GM04504 (cell line): ENCODE measurements around the gene PLEKHA4.
"Not testable (repeated sequence)": the region's sequence is repeated elsewhere in the genome, so short reads cannot be mapped to it uniquely, and the experiment has no call there.

Experiments used
- DNase-seq: peaks from one replicate; pipeline ENCODE4 v3.0.0-alpha.2; 2012; ENCODE audit warnings: low read depth

PLEKHA4 gene, protein sequence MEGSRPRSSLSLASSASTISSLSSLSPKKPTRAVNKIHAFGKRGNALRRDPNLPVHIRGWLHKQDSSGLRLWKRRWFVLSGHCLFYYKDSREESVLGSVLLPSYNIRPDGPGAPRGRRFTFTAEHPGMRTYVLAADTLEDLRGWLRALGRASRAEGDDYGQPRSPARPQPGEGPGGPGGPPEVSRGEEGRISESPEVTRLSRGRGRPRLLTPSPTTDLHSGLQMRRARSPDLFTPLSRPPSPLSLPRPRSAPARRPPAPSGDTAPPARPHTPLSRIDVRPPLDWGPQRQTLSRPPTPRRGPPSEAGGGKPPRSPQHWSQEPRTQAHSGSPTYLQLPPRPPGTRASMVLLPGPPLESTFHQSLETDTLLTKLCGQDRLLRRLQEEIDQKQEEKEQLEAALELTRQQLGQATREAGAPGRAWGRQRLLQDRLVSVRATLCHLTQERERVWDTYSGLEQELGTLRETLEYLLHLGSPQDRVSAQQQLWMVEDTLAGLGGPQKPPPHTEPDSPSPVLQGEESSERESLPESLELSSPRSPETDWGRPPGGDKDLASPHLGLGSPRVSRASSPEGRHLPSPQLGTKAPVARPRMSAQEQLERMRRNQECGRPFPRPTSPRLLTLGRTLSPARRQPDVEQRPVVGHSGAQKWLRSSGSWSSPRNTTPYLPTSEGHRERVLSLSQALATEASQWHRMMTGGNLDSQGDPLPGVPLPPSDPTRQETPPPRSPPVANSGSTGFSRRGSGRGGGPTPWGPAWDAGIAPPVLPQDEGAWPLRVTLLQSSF

DNA sequence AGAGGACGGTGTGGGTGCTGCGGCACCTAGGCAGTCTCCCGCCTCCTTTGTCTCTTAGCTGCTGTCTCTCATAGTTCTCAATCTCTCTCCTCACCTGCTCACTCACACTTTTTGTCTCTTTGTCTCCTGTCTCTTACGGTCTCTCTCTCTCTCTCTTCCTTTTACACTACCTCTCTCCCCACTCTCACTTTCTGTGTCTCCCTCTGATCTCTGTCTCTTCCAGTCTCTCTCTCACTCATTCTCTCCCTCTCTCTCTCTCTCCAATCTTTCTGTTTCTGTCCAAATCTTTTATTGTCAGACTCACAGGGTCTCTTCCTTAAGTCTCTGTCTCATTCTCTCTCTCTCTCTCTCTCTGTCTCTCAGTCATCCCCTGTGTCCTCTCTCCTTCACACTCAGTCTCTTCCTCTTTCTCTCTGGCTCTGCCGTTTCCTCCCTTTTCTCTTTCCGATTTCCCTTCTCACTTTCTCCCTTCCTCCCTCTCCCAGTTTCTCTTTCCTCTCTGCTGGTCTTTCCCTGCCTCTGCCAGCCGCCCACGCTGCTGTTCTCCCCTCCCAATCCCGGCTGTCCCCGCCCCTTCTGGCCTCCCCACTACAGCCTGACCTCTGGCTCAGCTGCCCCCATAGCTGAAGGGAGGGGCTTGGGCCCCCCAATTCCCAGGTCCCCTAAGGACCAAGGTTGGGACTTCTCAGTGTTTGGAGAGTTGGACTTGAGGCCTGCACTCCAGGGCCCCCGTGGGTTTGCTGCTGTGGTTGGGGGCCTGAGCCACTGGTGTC is at the start of gene PLEKHA4:
TSS of gene PLEKHA4 (minus strand) at position 504 of the 773 bp plus-strand sequence. CDS start 997 bp downstream, outside the sequence.
- DNase-seq, result no peak

DNA sequence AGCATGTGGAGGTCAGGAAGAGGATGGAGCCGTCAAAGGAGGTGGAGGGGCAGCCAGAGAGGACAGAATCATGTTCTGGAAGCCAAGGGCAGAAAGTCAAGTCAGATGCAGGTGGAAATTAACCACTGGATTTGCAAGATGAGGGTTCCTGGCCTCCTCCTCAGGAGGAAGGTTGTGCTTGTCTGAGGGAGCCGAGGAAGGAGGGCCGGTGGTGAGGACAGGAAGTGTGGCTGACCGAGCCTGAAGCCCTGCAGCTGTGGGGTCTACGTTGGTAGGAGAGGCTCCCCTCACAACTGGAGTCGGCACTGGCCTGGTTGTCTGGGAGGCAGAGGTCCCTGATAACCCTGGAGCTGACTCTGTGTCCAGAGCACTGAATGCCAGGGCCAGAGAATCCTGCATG is 49.7 kb upstream of the PLEKHA4 start:
- no peak for DNase-seq

DNA sequence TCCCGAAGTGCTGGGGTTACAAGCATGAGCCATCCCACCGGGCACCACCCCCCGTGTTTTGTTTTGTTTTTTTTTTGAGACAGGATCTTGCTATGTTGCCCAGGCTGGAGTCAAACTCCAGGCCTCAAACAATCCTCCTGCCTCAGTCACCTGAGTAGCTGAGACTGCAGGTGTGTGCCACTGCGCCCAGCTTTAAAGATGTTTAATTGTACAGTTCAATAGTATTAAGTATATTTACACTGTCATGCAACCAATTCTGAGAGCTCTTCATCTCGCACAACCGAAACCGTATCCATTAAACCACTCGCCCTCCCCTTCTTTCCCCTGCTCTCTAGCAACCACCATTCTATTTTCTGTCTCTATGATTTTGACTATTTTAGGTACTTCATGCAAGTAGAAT is 47.3 kb upstream of the PLEKHA4 start:
- no peak for DNase-seq

DNA sequence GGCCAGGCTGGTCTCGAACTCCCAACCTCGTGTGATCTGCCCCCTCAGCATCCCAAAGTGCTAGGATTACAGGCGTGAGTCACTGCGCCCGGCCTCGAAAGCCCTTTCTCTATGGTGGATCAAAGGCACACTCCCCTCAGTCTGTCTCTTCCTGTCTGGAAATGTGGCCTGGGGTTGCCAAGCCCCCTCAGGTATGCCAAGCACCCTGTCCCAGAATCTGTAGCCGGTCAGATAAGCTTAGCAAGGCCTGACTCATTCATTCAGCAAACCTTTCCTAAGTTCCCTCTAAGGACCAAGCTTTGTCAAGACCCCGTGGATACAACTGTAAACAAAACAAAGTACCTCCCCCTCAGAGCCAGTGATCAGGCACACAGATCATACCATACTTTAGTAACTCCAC is 45.8 kb upstream of the PLEKHA4 start:
- DNase-seq, result no peak

DNA sequence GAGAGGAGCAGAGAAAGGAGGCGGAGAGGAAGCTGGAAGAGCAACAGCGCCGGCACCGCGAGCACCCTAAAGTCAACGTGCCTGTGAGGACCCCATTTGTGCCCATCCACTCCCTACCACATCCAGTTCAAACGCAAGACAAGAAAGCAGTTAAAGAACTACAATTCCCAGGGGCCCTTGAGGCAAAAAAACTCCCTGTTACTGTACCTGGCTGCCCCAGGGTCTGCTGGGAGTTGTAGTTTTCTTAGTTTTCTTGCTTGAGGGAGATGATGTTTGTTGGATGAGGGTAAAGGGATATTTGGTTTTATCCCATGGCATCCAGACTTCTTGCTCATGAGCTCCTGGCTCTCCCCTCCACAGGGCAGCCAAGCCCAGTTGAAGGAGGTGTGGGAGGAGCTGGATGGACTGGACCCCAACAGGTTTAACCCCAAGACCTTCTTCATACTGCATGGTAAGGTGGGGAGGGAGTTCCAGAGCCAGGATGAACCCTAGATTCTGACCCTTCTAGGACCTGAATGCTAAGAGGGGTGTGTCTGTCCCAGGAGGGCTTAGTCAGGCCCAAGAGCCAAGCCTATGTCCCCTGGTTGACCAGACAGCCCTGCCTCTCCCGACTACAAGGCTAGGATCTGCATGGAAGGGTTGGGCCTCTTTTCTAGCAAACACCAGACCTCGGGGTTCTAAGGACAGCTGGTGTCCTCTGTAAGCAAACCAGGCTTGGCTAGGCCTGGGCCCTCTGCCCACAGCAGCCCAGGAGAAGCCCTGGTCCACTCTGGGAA is 44.9 kb upstream of the PLEKHA4 start:
- DNase-seq, result no peak

DNA sequence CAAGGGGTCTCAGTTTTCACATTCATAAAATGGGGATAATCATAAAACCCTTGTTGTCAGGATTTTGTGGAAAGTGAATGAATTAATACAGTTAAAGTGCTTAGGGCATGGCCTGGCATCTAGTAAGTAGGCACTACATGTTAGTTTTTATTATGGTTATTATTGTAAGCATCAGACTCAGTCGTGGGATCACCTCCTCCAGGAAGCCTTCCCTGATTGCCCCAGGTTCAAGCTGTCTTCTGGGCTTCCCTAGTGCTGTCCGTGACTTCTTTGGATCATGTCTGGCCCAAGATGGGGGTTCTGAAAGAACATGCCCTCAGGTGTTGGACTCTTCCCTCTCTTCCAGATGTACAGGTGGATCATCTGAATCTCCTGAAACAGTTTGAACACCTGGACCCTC is 42.4 kb upstream of the PLEKHA4 start:
- no peak for DNase-seq

DNA sequence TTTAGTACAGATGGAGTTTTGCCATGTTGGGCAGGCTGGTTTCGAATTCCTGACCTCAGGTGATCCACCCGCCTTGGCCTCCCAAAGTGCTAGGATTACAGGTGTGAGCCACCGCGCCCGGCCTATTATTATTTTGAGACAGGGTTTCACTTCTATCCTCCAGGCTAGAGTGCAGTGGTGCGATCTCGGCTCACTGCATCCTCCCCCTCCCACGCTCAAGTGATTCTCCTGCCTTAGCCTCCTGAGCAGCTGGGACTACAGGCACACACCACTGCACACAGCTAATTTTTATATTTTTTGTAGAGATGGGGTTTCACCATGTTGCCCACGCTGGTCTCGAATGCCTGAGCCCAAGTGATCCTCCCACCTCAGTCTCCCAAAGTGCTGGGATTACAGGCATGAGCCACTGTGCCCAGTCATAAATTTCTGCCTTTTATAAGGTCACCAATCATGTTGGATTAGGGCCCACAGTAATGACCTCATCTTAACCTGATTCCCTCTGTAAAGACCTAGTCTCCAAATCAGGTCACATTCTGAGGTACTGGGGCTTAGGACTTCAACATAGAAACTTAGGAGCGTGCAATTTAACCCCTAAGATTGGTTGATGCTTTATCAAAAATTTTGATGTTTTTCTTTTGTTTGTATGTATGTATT is 41.1 kb upstream of the PLEKHA4 start:
- DNase-seq, result not testable (repeated sequence)

DNA sequence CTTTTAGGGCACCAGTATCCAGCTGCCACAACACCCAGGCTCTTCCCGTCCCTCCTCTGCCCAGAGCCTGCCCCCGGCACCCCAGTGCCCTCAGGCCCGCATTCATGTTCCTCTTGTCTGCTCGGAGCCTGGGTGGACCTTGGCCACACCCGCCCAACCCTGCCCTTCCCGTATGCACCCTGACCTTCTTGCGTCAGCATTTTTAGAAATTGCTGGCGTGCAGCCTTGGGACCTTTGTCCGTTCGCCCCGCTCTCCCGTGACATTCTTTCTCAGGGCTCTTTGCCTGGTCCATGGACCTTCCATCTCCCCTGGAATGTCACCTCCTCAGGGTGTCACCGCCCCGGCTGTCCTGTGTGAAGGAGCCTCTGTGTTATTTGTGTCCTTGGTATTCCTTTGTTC is 39.3 kb upstream of the PLEKHA4 start:
- DNase-seq, result no peak

DNA sequence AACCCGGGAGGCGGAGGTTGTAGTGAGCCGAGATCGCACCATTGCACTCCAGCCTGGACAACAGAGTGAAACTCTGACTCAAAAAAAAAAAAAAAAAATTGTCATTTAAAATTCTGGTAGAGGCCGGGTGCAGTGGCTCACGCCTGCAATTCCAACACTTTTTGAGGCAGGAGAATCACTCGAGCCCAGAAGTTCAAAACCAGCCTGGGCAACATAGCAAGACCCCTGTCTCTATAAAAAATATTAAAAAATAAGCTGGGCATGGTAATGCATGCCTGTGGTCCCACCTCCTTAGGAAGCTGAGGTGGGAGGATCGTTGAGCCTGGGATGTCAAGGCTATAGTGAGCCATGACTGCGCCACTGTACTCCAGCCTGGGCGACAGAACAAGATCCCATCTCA is 37.9 kb upstream of the PLEKHA4 start:
- no peak for DNase-seq

DNA sequence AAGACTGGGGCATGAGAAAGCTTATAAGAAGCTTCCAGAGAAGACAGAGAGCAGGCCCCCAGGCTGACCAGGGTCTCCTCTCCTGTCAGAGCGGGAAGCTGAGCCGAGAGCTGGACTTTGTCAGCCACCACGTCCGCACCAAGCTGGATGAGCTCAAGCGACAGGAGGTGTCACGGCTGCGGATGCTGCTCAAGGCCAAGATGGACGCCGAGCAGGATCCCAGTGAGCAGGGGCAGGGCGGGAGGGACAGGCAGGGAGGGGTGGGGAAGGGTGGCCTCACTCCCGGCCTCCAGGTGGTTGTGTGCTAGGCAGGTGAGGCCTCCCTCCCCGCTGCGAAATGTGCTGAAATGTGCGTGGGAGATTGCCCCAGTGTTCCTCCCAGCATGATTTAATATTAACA is 37.2 kb upstream of the PLEKHA4 start:
- no peak for DNase-seq

DNA sequence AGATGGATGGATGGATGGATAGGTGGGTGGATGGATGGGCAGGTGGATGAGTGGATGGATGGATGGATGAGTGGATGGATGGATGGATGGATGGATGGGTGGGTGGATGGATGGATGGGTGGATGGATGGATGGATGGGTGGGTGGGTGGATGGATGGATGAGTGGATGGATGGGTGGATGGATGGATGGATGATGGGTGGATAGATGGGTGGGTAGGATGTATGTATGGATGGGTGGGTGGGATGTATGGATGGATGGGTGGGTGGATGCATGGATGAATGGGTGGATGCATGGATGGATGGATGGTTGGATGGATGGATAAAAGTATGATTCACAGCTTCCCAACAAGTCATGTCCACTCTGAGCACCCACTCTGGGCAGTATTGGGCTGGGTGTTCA is 35.4 kb upstream of the PLEKHA4 start:
- DNase-seq, result not testable (repeated sequence)

DNA sequence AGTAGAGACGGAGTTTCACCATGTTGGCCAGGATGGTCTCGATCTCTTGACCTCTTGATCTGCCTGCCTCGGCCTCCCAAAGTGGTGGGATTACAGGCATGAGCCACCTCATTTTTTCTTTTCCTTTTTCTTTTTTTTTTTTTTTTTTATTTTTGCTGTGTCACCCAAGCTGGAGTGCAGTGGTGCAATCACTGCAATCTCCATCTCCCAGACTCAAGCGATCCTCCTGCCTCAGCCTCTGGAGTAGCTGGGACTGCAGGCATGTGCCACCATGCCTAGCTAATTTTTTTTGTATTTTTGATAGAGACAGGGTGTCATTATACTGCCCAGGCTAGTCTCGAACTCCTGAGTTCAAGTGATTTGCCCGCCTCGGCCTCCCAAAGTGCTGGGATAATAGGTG is 33.9 kb upstream of the PLEKHA4 start:
- DNase-seq, result not testable (repeated sequence)

DNA sequence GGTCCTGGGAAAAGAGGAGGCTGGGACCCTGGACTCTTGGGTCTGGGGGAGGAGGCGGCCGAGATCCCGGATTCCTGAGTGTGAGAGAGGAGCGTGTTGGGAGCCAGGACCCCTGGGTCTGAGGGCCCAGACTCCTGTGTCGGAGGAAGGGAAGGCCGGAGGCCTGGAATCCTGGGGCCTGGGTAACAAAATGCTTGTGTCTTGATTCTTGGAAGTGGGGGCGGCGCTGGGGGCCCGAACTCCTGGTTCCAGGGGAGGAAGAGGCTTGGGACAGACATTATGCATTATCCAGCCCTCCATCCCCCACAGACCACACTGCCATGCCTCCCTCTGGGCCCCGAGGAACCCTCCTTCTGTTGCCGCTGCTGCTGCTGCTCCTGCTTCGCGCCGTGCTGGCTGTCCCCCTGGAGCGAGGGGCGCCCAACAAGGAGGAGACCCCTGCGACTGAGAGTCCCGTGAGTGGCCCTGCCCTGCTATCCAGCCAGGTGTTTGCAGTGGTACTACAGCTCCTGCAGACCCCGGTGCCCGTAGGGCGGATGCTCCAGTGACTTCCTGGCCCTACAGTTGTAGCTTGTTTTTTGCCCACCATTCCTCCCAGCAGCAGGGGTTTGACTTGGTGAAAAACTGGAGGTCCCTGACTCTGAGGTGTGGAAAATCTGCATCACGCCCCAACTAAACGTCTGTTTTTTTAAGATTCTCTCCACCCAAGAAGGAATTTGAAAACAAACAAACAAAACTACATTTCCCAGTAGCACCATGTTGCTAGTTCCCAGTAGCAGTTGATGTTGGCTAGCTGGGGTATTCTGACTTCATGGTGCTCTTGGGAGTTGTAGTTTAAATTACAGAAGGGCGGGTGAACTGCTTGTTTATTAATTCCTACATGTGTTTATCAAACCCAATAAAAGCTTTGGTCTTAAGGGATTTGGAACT is 32.3 kb upstream of the PLEKHA4 start:
- DNase-seq, result no peak

DNA sequence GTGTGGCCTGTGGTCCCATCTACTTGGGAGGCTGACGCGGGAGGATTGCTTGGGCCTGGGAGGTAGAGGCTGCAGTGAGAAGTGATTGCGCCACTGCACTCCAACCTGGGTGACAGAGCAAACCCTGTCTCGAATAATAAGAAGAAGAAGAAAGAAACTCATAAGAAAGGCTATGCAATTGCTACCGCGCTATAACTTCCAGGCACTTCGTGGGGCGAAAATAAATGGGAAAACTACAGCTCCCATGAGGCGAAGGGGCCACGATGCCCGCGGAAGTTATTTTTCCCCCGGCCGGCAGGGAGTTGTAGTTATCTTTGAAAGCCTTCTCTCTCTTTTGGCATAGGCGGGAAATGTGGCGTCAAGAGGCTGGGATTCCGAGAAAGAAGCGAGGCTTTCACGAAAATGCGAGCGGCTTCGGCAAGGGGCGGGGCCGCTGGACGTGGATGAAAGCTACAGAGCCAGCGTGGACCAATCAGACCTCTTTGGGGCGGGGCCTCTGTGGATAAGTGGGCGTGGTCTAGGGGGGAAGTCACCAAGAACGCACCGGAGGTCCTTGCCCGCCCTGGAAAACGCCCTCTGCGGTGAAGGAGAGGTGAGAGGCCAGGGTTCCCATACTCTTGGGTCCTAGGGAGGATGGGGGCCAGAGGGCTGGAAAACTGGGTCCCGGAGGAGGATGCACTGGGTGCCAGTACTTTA is 31.5 kb upstream of the PLEKHA4 start, which contains the start of gene NUCB1:
TSS of gene NUCB1 (plus strand) at position 532 of the 696 bp plus-strand sequence. CDS start 485 bp downstream, outside the sequence.
- DNase-seq, result peak; percentile 98

DNA sequence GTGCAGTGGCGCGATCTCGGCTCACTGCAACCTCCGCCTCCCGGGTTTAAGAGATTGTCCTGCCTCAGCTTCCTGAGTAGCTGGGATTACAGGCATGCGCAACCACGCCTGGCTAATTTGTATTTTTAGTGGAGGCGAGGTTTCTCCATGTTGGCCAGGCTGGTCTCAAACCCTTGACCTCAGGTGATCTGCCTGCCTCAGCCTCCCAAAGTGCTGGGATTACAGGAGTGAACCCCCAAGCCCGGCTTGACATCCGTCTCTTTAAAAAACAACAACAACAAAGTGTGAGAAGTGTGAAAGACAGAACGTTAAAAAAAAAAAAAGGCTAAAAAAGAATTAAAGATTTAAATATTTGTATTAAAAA is 31.0 kb upstream of the PLEKHA4 start:
- DNase-seq, result not testable (repeated sequence)

DNA sequence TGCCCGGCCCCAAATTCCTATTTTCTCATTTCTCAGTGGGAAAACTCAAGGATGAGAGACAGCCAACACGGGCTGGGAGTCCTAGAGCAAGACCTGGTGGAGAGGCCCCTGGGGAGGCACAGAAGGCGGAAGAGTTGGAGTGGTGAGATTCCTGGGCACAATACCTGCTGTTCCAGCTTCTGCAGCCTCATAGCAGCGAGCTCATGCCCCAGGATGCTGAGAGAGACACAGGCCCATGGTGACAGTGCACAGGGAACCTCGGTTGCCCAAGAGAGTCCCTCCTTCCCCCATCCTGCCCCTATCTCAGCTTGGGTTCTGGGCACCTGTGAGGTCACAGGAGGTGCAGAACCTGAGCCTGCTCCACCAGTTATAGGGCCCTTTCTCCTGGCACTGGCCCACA is 28.8 kb upstream of the PLEKHA4 start:
- no peak for DNase-seq

DNA sequence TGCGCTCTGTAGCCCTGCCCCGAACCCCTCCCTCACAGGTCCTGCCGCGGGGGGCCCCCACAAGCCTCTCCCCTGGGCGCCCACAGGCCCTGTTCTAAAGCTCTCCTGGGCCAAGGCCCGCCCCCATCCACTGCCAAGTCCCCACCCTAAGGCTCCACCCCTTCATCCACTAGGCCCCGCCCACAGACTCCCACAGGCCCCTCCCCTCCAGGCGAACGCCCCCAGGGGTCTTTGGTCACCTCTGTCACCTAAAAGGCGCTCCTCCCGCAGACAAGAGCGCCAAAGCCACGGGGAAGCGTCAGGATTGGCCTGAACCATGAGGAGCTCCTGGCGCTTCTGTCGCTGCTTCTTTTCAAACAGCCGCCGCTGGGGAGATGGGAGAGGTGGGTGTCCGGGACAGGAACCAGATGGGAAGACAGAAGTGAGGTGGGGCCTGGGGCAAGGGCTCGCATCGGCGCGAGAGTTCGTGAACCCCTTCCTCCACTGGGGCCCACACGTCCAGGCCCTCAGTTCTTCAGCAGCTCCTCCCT is 27.8 kb upstream of the PLEKHA4 start:
- DNase-seq, result no peak

DNA sequence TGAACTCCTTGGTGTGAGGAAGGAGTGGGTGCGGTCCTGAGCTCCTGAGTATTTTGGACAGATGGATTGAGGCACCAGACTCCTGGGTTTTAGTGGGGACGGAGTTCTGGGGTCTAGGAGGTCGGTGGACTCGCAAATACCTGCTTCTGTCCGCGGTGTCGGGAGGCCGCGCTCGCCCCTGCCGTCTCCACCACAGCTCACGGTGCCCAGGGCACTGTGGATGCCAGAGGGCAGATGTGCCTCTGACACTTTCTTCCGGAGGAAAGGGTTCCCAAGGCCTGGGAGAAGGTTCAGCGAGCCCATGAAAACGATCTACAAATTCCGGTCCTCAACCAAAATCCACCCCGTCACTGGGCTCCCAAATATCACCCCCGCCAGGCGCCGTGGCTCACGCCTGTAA is 26.8 kb upstream of the PLEKHA4 start:
- no peak for DNase-seq

DNA sequence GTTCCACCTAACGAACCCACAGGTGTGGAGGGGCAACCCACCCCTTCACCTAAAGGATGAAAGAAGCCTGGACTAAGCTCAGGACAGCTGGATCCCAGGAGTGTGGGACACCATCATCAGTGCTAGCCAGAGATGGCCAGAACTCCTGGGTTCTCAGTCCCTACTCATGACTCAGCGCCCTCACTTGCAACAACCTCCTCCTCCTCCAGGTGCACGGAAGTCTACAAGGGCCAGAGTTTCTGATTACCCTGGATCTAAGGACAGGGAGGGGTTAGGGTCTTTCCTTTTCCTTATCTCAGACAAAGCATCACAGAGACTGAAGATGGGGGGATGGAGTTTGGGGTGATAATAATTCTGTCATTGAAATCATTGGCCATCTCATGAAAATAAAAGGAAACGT is 22.1 kb upstream of the PLEKHA4 start:
- DNase-seq, result no peak
